Parathyroid adenoma (tissue), 2 donors: ENCODE measurements around the gene CDKN1A.
A peak's percentile ranks its signal among the peaks of the same experiment; 100 is the strongest.

Experiments
- H2AFZ ChIP-seq: fragments of 300-600 bp; sonication (generic); one replicate; pipeline ENCODE4 v1.7.0; 2017; ENCODE audit warnings: antibody characterized with exemption, mild to moderate bottlenecking
- H3K27ac ChIP-seq: fragments of 300-600 bp; sonication (generic); one replicate; pipeline ENCODE4 v1.7.0; 2017
- H3K27me3 ChIP-seq: fragments of 300-600 bp; sonication (generic); one replicate; pipeline ENCODE4 v1.7.0; 2017; ENCODE audit warnings: low read length; ENCODE audit not compliant: control insufficient read depth, insufficient read depth
- H3K36me3 ChIP-seq: fragments of 300-600 bp; sonication (generic); one replicate; pipeline ENCODE4 v1.7.0; 2017; ENCODE audit warnings: low read length; ENCODE audit not compliant: control insufficient read depth, insufficient read depth
- H3K4me1 ChIP-seq: fragments of 300-600 bp; sonication (generic); one replicate; pipeline ENCODE4 v1.7.0; 2017; ENCODE audit warnings: control low read depth
- H3K4me2 ChIP-seq: fragments of 300-600 bp; sonication (generic); one replicate; pipeline ENCODE4 v1.7.0; 2017; ENCODE audit warnings: low read length
- H3K4me3 ChIP-seq: fragments of 300-600 bp; sonication (generic); one replicate; pipeline ENCODE4 v1.7.0; 2017; ENCODE audit warnings: low read depth, low read length
- H3K79me2 ChIP-seq: fragments of 300-600 bp; sonication (generic); one replicate; pipeline ENCODE4 v1.7.0; 2017; ENCODE audit warnings: control low read depth
- H3K9ac ChIP-seq: fragments of 300-600 bp; sonication (generic); one replicate; pipeline ENCODE4 v1.7.0; 2017; ENCODE audit warnings: mild to moderate bottlenecking
- H3K9me3 ChIP-seq: fragments of 300-600 bp; sonication (generic); one replicate; pipeline ENCODE4 v1.7.0; 2017; ENCODE audit warnings: low read length; ENCODE audit not compliant: control insufficient read depth
- TF ChIP-seq, protein P1 (sequence below): fragments of 300-600 bp; sonication (generic); IDR thresholded peaks from one replicate; pipeline ENCODE4 v1.7.0; 2017; ENCODE audit warnings: antibody characterized with exemption, mild to moderate bottlenecking
- donor health status: primary hyperparathyroidism.

The CDKN1A gene

DNA sequence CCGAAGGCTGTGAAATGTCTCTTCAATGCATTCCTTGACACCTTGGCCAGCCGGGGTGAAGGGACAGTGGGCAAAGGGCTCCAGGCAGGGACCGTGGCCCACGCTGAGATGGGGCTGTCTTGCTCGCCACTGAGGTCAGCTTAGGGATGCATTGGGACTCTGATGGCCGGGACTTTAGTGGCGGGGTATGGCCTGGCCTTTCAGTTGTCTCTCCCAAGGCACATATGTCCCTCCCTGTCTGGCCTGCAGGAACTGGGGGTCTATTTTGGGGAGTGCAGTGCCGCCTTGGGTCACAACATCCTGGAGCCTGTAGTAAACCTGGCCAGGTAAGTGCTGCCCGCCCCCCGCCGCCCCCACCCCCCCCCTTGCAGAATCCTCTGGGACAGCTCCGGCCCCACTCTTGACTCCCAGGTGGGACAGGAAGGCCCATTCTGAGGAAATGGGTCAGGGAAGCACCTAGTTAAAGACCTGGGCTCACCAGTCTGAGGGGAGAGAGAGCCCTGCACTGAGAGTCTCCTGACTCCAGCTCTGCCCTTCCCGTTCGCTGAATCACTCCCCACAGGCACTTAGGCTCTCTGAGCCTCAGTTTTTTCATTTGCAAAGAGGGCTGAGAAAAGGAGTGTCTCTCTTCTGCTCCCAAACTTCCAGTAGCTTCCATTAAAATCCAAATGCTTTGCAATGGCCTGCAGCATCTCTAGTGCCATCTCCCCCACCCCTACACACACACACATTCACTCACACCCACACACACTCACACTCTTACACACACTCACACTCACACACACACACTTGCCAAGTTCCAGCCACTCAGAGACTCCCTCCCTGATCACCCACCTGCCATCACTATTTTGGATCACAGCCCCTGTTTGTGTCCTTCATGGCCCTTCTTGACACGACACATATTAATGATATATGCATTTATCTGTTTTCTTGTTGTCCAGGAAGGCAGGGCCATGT, 52.2 kb downstream of the CDKN1A start:
- no peaks in the 10 kb centered on the region for H3K36me3 ChIP-seq
- H3K79me2 ChIP-seq = no peaks in the 10 kb centered on the region
- TF ChIP-seq, protein P1, sequence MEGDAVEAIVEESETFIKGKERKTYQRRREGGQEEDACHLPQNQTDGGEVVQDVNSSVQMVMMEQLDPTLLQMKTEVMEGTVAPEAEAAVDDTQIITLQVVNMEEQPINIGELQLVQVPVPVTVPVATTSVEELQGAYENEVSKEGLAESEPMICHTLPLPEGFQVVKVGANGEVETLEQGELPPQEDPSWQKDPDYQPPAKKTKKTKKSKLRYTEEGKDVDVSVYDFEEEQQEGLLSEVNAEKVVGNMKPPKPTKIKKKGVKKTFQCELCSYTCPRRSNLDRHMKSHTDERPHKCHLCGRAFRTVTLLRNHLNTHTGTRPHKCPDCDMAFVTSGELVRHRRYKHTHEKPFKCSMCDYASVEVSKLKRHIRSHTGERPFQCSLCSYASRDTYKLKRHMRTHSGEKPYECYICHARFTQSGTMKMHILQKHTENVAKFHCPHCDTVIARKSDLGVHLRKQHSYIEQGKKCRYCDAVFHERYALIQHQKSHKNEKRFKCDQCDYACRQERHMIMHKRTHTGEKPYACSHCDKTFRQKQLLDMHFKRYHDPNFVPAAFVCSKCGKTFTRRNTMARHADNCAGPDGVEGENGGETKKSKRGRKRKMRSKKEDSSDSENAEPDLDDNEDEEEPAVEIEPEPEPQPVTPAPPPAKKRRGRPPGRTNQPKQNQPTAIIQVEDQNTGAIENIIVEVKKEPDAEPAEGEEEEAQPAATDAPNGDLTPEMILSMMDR = no peak
- no peaks in the 10 kb centered on the region for H3K27me3 ChIP-seq
- no peak overlapping the region for H3K4me3 ChIP-seq
- H3K4me2 ChIP-seq = no peak overlapping the region
- H3K27ac ChIP-seq = no peak overlapping the region
- H2AFZ ChIP-seq = no peak overlapping the region
- no peak overlapping the region for H3K9ac ChIP-seq
- H3K4me1 ChIP-seq = peaks cover 6% of the 10 kb centered on the region
- H3K9me3 ChIP-seq = no peaks in the 10 kb centered on the region

DNA sequence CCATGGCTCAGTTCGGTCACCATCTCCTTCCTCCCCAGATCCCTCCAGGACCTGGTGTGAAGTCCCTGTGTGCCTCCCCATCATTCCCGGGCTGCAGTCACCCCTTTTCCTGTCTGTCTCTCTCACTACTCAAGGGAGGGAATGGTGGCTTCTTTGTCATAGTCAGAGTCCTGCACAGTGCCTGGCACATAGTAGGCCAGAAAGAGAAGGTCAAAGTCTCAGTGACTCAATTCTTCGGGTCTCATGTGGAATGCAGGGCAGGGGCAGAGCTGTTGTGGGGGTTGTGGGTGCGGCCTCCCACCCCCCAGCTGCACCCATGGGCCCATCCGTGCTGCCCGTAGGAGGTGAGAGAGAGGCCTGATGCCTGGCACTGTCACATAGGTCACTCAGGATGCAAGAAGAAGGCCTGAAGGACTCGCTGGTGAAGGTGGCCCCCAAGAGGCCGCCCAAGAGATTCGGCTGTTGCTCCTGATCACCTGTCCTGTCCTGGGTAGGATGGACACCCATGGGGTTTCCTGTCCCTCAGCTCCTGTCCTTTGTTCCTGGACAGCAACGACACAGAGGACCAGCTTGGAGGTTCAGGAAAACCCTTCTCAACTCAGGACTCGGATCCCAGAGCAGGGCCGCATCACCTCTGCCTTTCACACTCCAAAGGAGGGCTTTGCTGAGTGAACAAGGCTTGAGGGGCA, 53.3 kb downstream of the CDKN1A start:
- H3K9ac ChIP-seq = no peak overlapping the region
- no peak overlapping the region for H3K4me3 ChIP-seq
- peaks cover 6% of the 10 kb centered on the region for H3K4me1 ChIP-seq
- no peaks in the 10 kb centered on the region for H3K9me3 ChIP-seq
- no peak overlapping the region for H2AFZ ChIP-seq
- no peaks in the 10 kb centered on the region for H3K36me3 ChIP-seq
- H3K4me2 ChIP-seq = no peak overlapping the region
- TF ChIP-seq, protein P1 = no peak
- H3K79me2 ChIP-seq = no peaks in the 10 kb centered on the region
- no peak overlapping the region for H3K27ac ChIP-seq
- no peaks in the 10 kb centered on the region for H3K27me3 ChIP-seq

DNA sequence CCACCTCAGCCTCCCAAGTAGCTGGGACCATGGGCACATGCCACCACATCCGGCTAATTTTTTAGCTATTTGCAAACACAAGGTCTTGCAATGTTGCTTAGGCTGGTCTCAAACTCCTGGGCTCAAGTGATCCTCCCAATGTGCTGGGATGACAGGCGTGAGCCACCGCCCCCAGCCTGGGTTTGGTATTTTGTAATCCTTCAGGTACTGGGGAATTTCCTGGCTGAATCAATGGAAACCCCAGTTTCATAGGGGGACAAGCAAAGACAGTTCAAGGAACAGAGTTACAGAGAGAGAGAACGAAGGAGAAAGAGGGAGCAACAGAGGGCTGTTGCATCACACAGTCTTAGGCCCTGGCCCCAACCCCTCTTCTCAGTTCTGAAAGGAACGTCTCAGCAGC, 54.8 kb downstream of the CDKN1A start:
- Histone ChIP-seq H3K79me2 (no peaks in the 10 kb centered on the region), H3K36me3 (no peaks in the 10 kb centered on the region), H3K27me3 (no peaks in the 10 kb centered on the region), H3K27ac (no peak overlapping the region), H3K4me1 (peaks cover 6% of the 10 kb centered on the region), H2AFZ (no peak overlapping the region), H3K9ac (no peak overlapping the region), H3K4me2 (no peak overlapping the region), H3K4me3 (no peak overlapping the region), H3K9me3 (no peaks in the 10 kb centered on the region)
- TF ChIP-seq, protein P1 = no peak

DNA sequence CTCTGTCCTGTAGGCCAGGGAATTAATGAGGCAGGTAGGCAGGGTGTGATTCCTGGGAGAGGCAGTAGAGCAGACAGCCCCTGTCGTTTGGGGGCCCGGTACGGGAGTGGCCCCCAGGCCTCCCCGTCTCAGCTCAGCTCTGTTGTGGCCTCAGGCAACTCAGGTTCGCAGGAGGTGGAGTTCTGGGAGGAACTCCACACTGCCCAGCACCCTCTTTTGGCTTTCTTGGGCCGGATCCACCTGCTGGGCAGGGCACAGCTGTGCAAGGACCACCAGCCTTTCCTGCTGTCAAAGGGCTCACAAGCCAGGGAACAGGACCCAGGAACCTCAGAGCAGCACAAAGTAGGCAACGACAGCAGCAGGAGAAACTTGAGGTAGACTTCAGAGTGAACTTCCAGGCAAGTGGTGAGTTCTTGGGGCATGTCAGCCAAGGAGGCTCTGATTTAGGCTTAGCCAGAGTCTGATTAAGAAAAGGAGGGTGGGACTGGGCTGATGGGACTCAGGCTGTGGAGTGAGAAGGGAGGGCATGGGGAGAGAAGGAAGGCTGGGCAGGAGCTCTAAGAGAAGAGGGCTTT, 56.1 kb downstream of the CDKN1A start:
- Histone ChIP-seq H2AFZ (no peak overlapping the region), H3K9ac (no peak overlapping the region), H3K9me3 (no peaks in the 10 kb centered on the region), H3K4me1 (peaks cover 6% of the 10 kb centered on the region), H3K4me3 (no peak overlapping the region), H3K79me2 (no peaks in the 10 kb centered on the region), H3K4me2 (no peak overlapping the region), H3K27ac (peak overlapping the region; percentile 82), H3K27me3 (no peaks in the 10 kb centered on the region), H3K36me3 (no peaks in the 10 kb centered on the region)
- TF ChIP-seq, protein P1 = no peak
